Left colon (tissue), 2 donors: ENCODE measurements around the gene FAM227A. TPM values are rescaled to one million over a fixed set of nuclear protein-coding genes. Genes with fewer than 3 reads are reported as not detected.

ENCODE experiments used
- ATAC-seq: fragments of 200-7000 bp; cut with Tn5 transposase; one replicate; pipeline ENCODE4 v1.9.1; 2020; ENCODE audit warnings: mild to moderate bottlenecking, moderate library complexity
- DNase-seq, 2 donors: peaks; one replicate each; pipeline ENCODE4 v3.0.0-alpha.2; 2020
- intact Hi-C, 2 donors: fragments of 100-400 bp; cut with DNase I in 1 of 2; cut with micrococcal nuclease in 1 of 2; formaldehyde crosslinking; loops; one replicate each; pipeline versions ENCODE4 v1.11.2 to v1.14.0; 2022; cut with DNase I, micrococcal nuclease
- long read RNA-seq: library from polyadenylated mRNA; unstranded; transcript quantifications from one replicate; pipeline ENCODE4 v2.0.0, GENCODE V29; 2021
- total RNA-seq, 2 donors: library from RNA; stranded (reverse); fragmentation: NEBNext Ultra II Directional; extraction: Animal tissue kit (Norgen Biotek cat#: 25700); gene quantifications; one replicate each; pipeline ENCODE4 v1.2.1, GENCODE V29; 2021
- donor health status: DM: no; HTN: no; CAD: no.
- donor health status: DM: yes; HTN: yes; CAD: no.

FAM227A gene
- under 1 TPM; 0.50 to 0.82 TPM for total RNA-seq
- long read RNA-seq: 0 reads

DNA sequence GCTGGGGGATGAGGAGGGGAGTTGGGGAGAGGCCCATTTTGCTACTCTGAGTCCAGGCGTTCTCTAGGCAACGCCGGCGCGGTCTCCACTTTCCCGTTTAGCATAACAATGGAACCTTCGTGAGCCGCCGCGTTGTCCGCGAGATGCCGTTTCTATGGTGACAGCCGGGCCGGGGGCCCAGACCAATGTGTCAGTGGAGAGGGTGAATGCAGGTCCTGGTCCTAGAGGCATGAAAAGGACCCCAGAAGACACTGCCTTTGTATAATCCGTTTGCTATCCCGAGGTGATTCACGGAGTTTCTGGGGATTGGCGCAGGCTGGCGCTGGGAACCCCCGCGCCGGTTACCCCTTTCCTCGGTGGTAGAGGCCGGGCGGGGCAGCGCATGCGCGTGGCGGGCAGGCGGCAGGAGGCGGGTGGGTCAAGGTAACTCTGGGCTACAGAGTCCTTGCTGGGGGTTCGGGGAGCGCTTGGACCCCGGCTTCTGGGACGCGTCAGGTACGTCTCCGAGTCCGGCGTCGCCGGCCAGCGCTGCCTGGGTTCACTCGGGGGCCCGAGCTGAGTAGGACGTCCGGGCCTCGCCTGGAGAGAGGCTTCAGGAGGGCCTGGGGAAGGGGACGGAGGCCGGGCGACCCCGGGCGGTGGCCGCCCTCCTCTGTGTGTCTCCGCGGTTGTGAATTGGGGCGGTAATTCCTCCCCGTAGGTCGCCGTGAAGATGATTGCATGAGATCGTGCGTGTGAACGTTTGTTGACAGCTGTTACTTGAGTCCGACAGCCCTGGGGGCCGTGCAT is at the start of gene FAM227A, which contains the start of gene CBY1:
FAM227A (minus strand) TSS at position 137 of the 789 bp plus-strand sequence. CDS start 6,224 bp downstream, outside the sequence.
CBY1 (plus strand) TSS at position 383 of the 789 bp plus-strand sequence. CDS start 11,417 bp downstream, outside the sequence.
- ATAC-seq: peak; percentile 89
- intact Hi-C loops: no loop called here

DNA sequence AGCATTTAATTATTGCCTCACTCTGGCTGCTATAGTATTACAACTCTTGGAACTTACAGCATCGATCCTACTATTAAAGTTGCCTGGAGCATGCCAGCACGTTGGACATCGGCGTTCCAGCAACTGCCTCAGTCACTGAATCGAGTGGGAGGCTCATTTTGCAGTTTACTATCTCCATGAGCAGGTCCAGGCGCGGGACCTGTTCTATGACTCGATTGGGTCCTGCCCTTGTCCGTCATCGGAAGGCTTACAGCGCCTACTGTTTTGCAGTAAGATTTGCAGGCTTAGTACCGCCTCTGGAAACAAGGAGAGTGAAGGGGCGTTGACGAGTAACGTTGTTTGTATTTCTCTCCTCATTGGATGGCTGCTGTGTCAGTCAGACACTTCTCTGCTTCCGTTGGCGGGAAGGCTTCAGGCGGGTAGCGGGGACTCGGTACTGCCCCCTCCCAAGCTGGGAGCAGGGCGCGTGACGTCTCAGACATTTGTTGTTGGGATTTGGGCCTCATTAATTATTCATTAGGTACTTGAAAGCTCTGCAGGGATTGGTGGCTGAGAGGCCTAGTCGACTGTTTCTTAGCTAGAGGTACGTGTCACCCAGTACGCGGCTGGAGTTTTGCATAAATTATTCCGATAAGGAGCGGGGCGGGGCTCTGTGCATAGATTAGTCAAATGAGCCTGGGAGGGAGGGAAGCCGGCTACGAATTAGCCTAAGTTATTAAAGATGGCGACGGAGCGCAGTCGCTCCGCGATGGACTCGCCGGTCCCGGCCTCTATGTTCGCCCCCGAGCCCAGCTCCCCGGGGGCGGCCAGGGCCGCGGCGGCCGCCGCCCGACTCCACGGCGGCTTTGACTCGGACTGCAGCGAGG is 49.3 kb upstream of the FAM227A start, which contains the start of gene GTPBP1:
GTPBP1 (plus strand) TSS at position 710 of the 866 bp plus-strand sequence; CDS start at position 722, 12 bp downstream.
- intact Hi-C loops: no loop called here
- ATAC-seq (peak; percentile 73), DNase-seq (peak; percentile 98 to 99)

More for the DNA sequence above, at the start of gene FAM227A, which contains the start of gene CBY1:
- peak; percentile 88 to 92 for DNase-seq

DNA sequence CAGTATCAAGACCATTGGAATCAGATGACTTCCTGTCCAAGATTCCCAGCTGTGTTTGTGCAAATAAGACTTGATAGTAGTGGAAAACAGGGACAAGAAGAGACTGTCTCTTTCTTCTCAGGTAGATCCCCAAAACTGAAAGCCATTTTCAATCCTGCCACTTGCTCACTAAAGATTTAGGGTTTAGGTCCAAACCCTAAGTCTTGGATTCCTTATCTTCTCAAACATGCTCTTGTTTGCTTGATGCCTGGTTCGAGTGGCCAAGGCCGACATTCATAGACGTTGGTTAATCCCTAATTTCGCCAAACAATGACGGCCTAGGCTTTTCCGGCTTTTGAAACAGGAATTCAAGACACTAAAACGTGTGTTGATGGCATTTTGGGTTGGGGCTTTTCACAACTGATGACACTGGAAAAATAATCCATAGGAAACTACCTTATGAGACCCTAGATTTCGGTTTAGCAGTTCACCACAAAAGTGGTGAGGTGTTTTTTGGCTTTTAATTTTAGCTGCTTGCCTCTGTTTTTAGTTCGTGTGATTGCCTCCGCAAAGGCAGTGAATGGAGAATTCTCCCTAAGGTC is 48.6 kb upstream of the FAM227A start:
- DNase-seq: no peak

DNA sequence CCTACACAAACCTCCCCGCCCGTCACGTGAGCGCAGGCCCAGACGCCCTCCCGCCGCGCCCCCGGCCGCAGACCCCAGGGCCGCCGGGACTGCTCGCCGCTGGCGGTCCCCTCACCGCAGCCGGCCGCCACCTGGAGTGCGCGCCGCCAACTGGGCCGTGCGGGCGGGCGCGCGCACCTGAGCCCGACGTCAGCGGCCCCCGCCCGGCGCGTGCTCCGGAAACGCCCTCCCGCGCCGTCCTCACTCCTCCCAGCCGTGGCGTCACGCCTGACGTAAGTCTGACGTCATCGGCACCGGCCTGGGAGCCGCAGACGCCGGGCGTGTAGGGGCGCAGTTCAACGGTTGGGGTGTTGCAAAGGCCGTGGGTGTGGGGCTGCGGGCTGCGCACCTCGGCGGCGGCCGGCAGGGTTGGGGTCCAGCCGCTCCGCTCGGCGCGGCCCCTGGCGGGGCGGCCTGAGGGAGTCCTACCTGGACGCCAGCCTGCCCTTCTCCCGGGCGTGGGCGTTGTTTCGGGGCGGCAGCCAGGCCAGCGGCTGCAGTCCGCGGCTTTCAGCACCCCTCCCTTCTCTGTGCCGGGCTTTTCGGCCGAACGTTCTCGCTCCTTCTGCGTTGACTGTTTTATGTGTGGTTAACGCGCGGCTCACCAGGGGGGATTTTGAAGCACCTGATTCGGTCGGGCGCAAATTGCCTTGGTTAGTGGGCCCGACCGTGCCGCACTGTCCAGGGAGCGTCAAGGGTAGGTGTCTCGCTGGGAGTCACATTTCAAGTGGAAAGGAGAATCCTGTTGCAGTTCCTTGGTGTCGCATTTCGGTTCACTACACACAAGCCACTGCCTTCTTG is 44.8 kb upstream of the FAM227A start, which contains the start of gene JOSD1:
JOSD1 (minus strand) TSS at position 155 of the 840 bp plus-strand sequence. CDS start 956 bp downstream, outside the sequence.
- intact Hi-C loops: no loop called here
- ATAC-seq: peak; percentile 58

More for the DNA sequence above, 48.6 kb upstream of the FAM227A start:
- intact Hi-C loops: no loop called here
- ATAC-seq: no peak

DNA sequence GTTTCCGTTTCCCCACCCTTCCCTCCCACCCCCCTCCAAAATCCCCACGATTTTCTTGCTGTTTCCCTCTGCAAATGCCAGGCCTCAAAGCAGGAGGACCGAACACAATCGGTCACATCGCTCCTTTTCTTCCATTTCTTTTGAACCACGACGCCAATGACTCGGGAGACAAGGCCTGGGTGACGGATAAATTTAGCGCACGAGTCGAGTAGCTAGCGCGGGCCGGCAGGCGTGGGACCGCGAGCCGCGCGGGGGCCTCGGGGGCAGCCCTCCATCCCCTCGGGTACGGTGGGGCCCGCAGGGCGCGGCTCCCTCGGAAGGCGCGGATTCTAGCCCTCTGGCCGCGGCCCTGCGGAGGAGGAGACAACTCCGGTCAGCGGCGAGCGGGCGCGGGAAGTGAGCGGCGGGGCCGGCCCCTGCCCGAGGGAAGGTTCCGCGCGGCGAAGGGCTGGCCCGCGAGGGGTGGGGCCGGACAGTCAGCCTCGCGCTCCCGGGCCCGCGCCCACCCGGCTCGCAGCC is 44.1 kb upstream of the FAM227A start:
- ATAC-seq: peak; percentile 56
- intact Hi-C loops: no loop called here
- peak; percentile 65 to 85 for DNase-seq

More for the DNA sequence above, 44.8 kb upstream of the FAM227A start, which contains the start of gene JOSD1:
- DNase-seq: peak; percentile 94 to 98

DNA sequence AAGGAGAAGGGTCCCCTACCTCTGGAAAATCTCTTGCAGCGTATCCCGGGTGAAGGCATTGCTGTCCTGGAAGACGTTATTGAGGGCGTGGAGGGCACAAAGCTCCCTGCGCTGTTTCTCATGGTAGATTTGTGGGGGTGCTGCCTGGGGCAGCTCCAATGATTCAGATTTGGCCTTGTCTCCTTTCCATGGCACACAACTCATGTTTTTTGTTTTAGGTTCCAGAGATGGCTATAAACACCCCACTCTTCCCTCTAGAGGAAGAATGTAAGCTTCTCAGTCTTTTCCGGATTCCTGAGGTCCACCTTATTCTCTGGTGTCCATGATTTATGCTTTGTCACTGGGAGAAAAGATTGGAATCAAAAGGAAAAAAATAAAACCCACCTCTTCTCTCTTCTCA is 43.6 kb upstream of the FAM227A start:
- DNase-seq (peak in 1 of 2 donors; percentile 37), ATAC-seq (peak; percentile 8)
- intact Hi-C loops: no loop called here

DNA sequence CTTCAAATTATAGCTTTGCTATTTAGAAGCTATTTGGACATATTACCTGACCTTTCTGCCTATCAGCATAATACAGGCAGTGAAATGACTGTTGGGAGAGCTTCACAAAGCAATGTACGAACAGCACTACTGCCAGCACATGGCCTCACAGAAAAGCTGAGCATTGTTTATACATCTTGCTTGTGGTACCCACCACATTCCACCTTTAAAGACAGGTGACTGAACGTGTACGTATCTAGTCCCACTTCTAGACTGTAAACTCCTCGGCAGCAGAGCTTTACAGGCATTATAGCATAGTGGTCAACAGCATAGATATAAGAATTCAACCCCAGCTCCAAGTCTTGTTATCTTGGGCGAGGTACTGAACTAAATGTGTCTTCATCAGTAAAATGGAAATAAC is 43.0 kb upstream of the FAM227A start:
- ATAC-seq (no peak), DNase-seq (peak in 1 of 2 donors; percentile 23)
- intact Hi-C loops: no loop called here

DNA sequence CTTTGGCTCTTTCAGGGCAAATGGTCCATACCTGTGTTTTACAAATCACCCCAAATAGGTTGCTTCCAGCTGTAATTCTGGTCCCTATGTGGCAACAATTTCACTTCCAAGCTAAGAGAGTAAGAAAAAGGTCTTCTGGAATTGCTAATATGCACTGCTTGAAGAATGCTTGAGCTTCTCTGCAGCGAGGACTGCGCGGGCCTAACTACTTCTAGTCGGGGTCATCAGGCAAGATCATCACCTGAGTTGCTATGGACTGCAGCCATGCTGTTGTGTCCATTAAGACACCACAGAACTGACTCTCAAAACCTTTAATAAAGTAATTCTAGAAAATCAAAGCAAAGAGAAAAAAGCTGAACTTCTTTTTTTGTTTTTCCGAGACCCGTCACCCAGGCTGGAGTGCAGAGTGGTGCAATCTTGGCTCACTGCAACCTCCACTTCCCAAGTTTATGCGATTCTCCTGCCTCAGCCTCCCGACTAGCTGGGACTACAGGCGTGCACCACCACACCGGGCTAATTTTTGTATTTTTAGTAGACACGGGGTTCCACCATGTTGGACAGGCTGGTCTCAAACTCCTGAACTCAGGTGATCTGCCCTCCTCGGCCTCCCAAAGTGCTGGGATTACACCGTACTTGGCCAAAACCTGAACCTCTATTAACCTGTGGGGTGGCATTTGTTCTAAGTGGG is 42.4 kb upstream of the FAM227A start:
- ATAC-seq: no peak
- peak in 1 of 2 donors; percentile 25 for DNase-seq
- intact Hi-C loops: no loop called here

DNA sequence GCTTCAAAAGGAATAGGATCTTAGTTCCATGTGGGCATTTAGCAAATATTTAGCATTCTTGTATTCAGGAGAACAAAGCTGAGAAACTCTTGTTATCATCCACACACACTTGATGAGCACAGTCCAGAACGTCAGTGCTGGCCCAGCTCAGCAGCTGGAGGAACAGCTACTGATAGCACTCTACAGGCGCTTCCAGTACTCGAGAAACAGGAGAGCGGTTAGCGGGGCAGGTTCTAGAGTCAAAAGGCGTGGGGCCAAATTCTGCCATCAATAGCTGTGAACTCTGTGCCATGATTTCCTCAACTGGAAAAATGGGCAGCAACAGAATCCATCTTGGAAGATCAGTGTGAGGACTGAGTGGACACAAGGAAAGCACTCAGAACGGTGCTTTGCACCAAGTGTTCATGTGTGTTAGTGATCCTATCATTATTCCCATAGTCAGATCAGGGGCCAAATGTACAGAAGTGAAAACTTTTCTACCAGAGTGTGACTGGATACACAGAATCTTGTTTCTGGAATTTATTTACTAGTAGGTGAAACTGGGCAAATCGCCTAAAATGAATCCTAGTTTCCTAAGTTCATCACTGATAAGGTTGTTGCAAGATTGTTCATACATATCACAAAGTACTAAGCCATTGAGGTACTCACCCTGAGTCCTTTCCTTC is 41.4 kb upstream of the FAM227A start:
- intact Hi-C loops: no loop called here
- DNase-seq: peak in 1 of 2 donors; percentile 45
- ATAC-seq: no peak

DNA sequence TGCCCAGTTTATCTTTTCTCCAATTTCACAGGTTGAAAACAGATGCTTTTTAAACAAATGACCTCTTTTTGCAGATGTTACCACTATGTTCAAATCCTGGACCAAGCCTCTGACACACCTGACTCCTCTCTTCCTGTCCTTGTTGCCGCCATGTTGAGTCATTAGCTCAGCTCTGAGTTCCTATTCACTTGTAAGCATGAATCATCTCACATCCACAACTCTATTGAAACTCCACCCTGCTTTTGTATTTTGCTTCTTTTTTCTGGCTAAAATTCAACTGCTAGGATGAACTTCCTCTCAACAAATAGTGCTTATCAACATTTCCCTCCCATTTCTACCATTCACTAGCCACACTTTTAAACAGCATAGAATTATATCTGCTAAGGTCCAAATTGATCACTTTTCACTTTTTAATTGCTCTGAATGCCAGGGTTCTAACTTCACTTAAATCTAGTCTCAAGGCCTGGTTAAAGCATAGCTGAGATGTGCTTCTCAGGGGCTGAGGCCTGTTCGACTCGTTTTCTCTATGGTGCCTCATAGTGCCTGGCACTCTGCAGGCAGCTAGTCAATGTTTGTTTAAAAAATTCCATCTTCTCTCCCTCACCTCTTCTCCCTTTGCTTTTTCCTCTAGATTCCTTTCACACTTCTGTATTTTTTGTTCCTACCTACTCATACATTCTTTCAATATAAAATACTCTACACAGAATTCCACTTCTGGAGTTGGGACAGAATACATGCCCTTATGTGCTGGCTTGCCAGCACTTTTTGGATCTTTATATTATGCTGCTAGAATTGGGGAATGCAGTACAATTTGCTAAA is 40.6 kb upstream of the FAM227A start:
- ATAC-seq (no peak), DNase-seq (peak in 1 of 2 donors; percentile 44)
- intact Hi-C loops: no loop called here

DNA sequence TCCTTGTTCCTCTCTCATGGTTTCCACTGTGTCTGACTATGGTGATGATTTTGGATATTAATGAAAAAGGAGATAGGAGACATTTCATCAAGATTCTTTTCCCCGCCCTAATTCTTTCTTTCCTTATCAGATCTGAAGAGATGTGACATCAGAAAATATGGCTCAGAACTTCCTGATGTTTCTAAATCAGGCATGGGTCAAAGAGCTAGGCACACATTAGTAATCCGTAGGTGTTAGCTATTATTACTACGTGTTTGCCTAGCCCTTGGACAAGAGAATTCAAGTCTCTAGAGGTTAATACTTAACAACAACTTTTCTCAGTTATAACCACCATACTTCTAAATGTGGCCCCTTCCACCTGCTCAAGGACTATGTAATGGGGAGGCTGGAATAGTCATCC is 38.7 kb upstream of the FAM227A start:
- DNase-seq (no peak), ATAC-seq (peak; percentile 56)
- intact Hi-C loops: no loop called here

DNA sequence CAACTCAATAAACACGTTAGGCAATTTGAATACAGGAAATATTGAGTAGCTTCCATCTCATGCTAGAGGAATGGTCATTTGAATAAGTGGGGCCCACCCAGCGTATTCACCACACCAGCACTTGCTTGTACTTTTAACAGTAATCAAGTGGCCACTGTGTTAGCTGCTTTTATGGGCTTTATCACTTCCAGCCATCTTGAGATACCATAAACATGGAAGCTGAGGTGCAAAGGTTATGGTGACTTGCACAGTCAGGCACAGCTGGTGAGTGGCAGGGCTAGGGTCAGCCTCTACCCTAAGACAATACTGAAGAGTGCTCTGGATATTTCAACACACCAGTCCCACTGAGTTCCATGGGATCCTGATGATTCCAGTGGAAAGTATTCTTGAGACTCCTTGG is 37.9 kb upstream of the FAM227A start:
- ATAC-seq (peak; percentile 79), DNase-seq (peak; percentile 59 to 76)
- intact Hi-C loops: no loop called here

DNA sequence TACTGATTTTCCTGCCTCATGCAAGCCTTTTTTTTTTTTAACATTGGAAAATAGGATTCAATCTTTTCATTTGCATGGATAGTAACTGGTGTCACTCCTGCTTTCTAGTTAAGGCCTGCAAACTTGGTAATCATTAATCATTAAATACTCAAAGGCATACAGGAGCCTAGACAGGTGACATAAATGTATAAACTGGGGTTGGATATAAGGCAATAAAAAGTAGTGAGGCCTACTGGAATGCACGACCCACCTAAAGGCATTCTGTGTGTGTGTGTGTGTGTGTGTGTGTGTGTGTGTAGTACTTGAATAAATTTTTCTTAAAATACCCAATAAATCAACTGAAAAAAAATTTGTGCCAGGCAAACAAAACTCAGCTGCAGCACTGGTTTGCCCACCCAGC is 33.5 kb upstream of the FAM227A start:
- intact Hi-C loops: no loop called here
- ATAC-seq: peak; percentile 38
- DNase-seq: no peak

DNA sequence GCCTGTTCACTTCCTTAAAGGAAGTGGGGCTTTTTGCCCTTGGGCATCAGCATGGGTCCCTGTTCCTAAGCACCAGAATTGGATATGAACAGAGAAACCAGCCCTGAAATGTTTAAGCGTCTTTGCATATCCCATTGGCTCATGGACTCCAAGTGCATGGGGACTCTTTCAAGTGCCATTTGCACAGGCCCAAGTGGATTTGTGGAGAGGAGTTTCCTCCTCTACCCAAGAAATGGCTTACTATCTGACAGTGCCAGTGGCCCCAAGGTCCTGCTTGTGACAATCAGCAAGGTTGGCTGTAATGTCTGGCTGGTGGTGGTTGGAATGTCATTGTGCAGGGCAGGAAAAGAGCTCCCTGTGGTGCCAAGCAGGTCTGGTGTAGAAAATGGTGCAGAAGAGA is 29.6 kb upstream of the FAM227A start:
- intact Hi-C loops: no loop called here
- no peak for DNase-seq
- no peak for ATAC-seq

DNA sequence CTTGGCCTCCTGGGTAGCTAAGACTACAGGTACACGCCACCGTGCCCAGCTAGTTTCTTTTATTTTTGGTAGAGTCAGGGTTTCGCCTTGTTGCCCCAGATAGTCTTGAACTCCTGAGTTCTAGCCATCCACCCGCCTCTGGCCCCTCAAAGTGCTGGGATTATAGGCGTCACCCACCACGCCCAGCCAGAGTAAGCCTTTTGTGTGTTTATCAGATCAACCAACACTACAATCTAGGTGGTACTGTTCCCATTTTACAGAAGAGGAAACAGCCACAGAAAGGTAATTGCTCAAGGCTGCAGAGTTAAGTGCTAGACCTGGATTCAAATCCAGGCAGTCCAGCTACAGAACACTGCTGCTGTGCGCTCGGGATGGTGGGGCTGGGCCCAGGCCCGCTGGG is 28.7 kb upstream of the FAM227A start:
- intact Hi-C loops: no loop called here
- no peak for DNase-seq
- ATAC-seq: no peak
